GM13976 (cell line): Measurements from ENCODE around the gene OAT.

Source experiments
- DNase-seq: peaks from one replicate; pipeline ENCODE4 v3.0.0; 2012; ENCODE audit warnings: low spot score
- CTCF ChIP-seq: IDR thresholded peaks from 2 replicates; pipeline ENCODE4 v1.5.1; 2012; ENCODE audit warnings: borderline replicate concordance, mild to moderate bottlenecking; ENCODE audit not compliant: insufficient read depth; ENCODE audit errors: extremely low read depth, missing control alignments, control extremely low read depth
- in situ Hi-C: fragments of 300-500 bp; cut with MboI; formaldehyde crosslinking; loops from one replicate; pipeline ENCODE4 v1.12.0; 2022; ENCODE audit warnings: low sequenced_read_pairs, mixed read lengths, inconsistent platforms; ENCODE audit not compliant: unreplicated experiment

The OAT gene

GRCh38 chr10:124418726-124419501 is at the start of gene OAT:
TSS of gene OAT (minus strand) at chr10:124418923. CDS start at chr10:124412171, 6,752 bp downstream.
- DNase-seq: peak; percentile 98
- TF ChIP-seq CTCF: no peak
- in situ Hi-C loops: no loop called here

GRCh38 chr10:124467165-124467564 is 48.4 kb upstream of the OAT start:
- in situ Hi-C loops: no loop called here
- TF ChIP-seq CTCF: no peak
- no peak for DNase-seq

- TF ChIP-seq CTCF: no peak
- DNase-seq: no peak
Observed at GRCh38 chr10:124465777-124466488, 47.2 kb upstream of the OAT start.

GRCh38 chr10:124465003-124465776 is 46.5 kb upstream of the OAT start:
- peak; percentile 68 for DNase-seq
- in situ Hi-C loops: no loop called here
- no peak for TF ChIP-seq CTCF

More at GRCh38 chr10:124465777-124466488, 47.2 kb upstream of the OAT start:
- in situ Hi-C loops: no loop called here

- in situ Hi-C loops: no loop called here
Observed at GRCh38 chr10:124464028-124464965, 45.6 kb upstream of the OAT start.

More at GRCh38 chr10:124464028-124464965, 45.6 kb upstream of the OAT start:
- no peak for TF ChIP-seq CTCF
- DNase-seq: no peak
